GM20000 (cell line): Measurements from ENCODE around the gene PIEZO1.

ENCODE experiments used
- DNase-seq: peaks from one replicate; pipeline ENCODE4 v3.0.0; 2012; ENCODE audit warnings: low spot score
- TF ChIP-seq, protein P1 (sequence below): IDR thresholded peaks from 2 replicates; pipeline ENCODE4 v1.5.1; 2012; ENCODE audit warnings: mild to moderate bottlenecking, control low read depth; ENCODE audit errors: extremely low read depth, missing control alignments

The PIEZO1 gene

GRCh38 chr16:88685156-88686061 is 99.6 kb downstream of the PIEZO1 start:
- DNase-seq: no peak
- TF ChIP-seq, protein P1, sequence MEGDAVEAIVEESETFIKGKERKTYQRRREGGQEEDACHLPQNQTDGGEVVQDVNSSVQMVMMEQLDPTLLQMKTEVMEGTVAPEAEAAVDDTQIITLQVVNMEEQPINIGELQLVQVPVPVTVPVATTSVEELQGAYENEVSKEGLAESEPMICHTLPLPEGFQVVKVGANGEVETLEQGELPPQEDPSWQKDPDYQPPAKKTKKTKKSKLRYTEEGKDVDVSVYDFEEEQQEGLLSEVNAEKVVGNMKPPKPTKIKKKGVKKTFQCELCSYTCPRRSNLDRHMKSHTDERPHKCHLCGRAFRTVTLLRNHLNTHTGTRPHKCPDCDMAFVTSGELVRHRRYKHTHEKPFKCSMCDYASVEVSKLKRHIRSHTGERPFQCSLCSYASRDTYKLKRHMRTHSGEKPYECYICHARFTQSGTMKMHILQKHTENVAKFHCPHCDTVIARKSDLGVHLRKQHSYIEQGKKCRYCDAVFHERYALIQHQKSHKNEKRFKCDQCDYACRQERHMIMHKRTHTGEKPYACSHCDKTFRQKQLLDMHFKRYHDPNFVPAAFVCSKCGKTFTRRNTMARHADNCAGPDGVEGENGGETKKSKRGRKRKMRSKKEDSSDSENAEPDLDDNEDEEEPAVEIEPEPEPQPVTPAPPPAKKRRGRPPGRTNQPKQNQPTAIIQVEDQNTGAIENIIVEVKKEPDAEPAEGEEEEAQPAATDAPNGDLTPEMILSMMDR: peak; percentile 36

DNA sequence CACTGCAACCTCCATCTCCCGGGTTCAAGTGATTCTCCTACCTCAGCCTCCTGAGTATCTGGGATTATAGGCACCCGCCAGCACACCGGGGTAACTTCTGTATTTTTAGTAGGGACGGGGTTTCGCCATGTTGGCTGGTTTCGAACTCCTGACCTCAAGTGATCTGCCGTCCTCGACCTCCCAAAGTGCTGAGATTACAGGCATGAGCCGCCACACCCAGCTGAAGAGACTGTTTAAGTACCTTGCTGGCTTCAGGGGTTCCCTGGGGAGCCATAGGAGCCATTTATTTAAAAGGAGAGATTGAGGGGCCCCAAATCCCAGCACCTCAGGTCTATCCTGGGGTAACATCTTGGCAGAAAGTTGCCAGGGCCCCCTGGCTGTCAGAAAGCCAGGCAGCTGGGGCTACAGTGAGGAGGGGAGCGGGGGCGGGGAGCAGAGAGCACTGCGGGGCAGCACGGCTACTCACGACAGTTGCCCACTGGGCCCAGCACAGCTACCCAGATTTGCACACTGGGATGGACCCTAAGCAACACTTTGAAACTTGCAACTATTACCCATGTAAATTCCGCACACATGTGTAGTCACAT is 100.4 kb downstream of the PIEZO1 start:
- no peak for DNase-seq
- TF ChIP-seq, protein P1: no peak

- TF ChIP-seq, protein P1: no peak
- peak; percentile 92 for DNase-seq
Measured at GRCh38 chr16:88681709-88682451, 103.1 kb downstream of the PIEZO1 start.

- DNase-seq: peak; percentile 78
- TF ChIP-seq, protein P1: peak; percentile 68
Measured at GRCh38 chr16:88681084-88681680, 103.8 kb downstream of the PIEZO1 start.

DNA sequence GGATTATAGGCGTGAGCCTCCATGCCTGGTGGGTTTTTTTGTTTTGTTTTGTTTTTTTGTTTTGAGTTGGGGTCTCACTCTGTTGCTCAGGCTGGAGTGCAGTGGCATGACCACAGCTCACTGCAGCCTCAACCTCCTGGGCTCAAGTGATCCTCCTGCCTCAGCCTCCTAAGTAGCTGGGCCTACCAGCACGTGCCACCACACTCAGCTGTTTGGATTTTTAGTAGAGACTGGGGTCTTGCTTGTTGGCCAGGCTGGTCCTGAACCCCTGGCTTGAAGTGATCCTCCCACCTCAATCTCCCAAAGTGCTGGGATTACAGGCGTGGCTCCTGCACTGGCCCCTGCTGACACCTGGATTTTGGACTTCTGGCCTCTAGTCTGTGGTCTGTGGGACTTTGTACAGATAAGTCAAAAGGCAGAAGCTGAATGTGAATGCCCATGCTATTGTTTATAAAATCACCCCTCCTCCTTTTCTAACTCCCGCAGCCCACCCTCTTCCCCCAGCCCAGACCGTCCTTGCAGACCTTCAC is 104.4 kb downstream of the PIEZO1 start:
- no peak for DNase-seq
- TF ChIP-seq, protein P1: no peak

DNA sequence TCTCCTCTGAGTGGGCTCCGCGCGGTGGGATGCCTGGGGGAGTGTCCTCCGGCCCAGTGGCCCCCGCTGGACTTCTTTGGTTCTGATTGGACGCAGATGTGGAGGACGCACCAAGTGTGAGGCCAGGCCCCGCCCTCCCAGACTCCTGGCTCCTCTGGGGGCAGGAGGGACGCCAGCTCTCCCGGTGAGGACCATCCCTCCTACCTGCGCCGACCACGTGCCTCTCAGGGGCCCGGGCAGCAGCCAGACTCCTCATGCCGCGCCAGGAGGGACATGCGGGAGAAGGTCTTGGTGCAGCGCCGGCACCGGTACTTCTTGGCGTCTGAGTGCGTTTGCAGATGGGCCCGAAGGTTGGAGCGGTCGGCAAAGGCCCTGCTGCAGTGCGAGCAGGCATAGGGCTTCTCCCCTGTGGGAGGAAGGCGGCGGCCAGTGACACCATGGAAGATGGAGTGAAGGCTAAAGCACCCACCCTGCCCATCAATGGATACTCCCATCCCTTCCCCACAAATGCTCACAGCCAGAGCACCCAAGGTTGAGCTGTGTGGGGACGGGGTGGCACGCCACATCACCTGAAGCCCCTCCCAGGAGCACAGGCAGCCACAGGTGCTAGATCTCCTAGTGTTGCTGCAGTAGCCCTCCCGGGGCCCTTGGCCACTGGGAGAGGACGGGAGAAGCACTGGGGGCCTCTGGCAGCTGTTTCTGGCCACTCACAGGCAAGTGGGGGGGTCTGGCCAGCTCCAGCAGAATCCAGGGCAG is 106.6 kb downstream of the PIEZO1 start:
- DNase-seq: no peak

More for the DNA sequence above, 106.6 kb downstream of the PIEZO1 start:
- TF ChIP-seq, protein P1: no peak
